Suppressor macrophage (primary cell): ENCODE data around the gene NCCRP1.
"Not testable (repeated sequence)": the region's sequence is repeated elsewhere in the genome, so short reads cannot be mapped to it uniquely, and the experiment has no call there.

ENCODE experiments used
- DNase-seq, 4 experiments: peaks; one replicate each; pipeline ENCODE4 v3.0.0-alpha.2; 2020 to 2022

NCCRP1 gene

GRCh38 chr19:39209196-39209595, 12.4 kb downstream of the NCCRP1 start:
- no peak for DNase-seq

DNA sequence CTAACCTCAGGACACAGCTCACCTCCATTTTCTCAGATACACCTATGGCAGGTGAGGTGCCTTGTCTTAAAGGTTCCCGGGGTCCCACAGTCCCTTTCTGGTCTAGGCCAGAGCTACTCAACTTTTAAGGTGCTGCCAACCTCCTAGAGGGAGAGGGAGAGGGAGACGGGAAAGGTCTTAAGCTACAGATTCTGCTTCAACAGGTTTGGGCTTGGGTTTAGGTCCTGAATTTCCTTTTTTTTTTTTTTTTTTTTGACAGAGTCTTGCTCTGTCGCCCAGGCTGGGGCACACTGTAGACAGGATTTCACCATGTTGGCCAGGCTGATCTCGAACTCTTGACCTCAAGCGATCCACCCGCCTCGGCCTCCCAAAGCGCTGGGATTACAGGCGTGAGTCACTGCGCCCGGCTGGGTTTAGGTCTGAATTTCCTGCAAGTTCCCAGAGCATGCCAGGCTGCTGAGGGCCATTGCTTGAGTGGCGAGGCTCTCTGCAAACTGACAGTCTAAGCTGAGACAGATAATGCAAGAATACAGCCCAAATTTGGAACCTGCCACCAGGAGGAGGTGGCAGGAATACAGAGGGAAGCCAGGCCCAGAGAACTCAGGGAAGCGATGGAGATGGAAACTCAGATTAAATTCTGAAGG, 15.1 kb downstream of the NCCRP1 start:
- no peak for DNase-seq

DNA sequence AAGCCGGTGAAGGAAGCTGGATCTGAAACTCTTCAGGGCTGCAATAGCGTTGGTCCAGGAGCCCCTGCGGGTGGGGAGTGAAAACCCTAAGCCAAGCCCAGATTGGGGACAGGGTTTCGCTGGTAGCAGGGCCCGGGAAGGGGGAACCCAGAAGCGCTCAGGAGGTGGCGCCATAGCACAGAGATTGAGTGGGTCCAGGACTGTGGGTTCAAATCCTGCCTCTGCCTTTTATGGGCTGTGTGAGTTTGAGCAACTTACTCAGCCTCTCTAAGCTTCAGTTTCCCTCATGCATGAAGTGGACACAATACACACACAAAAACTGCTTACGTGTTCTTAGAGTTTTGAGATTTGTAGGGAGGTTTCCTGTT, 15.6 kb downstream of the NCCRP1 start:
- DNase-seq, result peak; percentile 37 to 66 (median 53)

- not testable (repeated sequence) for DNase-seq
Observed at GRCh38 chr19:39215323-39215722, 18.6 kb downstream of the NCCRP1 start.

DNA sequence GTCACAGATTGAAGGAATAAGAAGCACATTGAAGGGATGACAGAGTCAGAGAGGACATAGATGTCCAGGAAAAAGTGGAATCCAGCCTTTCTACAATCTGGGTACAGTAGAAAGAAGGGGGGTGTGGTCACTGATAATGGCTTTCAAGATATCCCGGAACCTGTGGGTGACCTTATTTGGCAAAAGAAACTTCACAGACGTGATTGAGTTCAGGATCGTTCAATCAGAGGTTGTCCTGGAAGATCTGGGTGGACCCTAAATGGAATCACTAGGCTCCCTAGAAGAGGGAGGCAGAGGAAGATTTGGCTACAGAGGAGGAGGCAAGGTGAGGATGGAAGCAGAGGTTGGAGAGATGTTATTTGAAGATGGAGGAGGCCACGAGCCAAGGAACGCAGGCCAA, 20.3 kb downstream of the NCCRP1 start:
- DNase-seq, result no peak

DNA sequence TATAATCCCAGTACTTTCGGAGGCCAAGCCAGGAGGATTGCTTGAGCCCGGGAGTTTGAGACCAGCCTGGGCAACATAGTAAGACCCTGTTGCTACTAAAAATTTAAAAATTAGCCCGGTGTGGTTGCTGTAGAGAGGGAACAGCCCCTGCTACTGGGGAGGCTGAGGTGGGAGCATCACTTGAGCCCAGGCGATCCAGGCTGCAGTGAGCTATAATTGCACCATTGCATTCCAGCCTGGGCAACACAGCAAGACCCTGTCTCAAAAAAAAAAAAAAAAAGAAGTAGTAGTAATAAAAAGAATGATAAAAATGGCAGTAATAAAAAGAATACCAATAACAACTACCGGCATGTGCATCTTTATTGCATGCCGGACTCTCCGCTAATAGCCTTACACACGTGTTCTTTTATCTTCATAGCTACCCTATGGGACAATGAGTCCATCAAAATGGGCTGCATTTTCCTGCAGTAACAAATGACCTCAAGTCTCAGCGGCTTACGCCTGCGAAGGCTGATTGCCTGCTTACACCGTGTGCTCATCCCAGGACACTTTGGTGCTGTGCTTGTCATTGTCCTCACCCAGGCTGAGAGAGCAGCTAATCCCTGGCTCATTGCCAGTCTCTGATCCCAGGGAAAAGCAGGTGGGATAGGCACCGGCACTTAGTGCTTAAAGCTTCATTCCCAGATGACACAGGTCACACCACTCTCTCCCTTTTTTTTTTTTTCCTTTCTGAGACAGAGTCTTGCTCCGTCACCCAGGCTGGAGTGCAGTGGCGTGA, 21.7 kb downstream of the NCCRP1 start:
- no peak for DNase-seq

GRCh38 chr19:39219108-39219507, 22.3 kb downstream of the NCCRP1 start:
- not testable (repeated sequence) for DNase-seq

- peak in 3 of 4 experiments; percentile 17 to 48 (median 37) for DNase-seq
Observed at GRCh38 chr19:39223703-39224279, 27.0 kb downstream of the NCCRP1 start.

GRCh38 chr19:39224910-39225309, 28.1 kb downstream of the NCCRP1 start:
- peak in 1 of 4 experiments; percentile 7 for DNase-seq

- DNase-seq, result no peak
Observed at GRCh38 chr19:39230096-39230764, 33.5 kb downstream of the NCCRP1 start.

- DNase-seq, result no peak
Observed at GRCh38 chr19:39232708-39233107, 35.9 kb downstream of the NCCRP1 start.

DNA sequence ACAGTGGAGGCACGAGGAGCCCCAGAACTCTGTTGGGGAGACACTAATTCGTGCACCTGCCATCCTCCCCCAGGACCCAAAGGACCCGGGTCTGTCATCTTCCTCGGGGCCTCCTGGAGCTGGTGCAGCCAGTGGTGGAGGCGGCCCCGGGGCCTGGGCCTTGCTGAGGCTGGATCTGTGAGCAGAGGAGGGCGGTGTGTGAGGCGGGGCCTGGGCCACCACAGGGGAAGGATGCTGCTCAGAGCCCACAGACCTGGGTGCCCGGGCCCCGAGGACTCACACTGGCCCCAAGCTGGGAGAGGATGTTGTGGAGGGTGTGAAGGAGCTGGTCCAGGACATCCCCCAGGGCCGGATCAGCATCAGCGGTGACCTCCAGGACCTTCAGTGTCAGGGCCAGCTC, 39.8 kb downstream of the NCCRP1 start:
- no peak for DNase-seq

- DNase-seq, result peak in 1 of 4 experiments; percentile 23
Observed at GRCh38 chr19:39237200-39238184, 40.7 kb downstream of the NCCRP1 start.

GRCh38 chr19:39238209-39238608, 41.4 kb downstream of the NCCRP1 start:
- DNase-seq, result no peak

DNA sequence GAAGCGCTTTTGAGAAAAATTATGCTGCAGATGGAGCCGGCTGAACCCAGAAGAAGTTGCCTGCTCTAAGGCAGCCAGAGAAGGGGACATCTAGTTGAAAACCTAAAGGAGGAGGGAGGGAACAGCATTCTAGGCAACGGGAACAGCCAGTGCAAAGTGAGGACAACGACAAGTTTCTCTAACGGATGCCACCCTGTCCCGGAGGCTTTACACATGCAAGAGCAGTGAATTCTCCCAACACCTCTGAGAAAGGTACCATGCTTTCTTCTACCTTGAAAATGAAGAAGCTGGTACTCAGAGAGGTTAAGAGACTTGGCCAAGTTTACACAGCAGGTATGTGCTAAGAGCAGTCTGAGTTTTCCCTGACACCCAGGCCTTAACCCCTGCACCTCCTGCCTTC, 42.2 kb downstream of the NCCRP1 start:
- no peak for DNase-seq

- DNase-seq, result no peak
Observed at GRCh38 chr19:39240421-39240820, 43.7 kb downstream of the NCCRP1 start.

GRCh38 chr19:39243741-39244140, 47.0 kb downstream of the NCCRP1 start:
- DNase-seq, result not testable (repeated sequence)

- DNase-seq, result not testable (repeated sequence)
Observed at GRCh38 chr19:39244410-39245100, 47.8 kb downstream of the NCCRP1 start, which contains the start of gene IFNL3. IFNL3 (minus strand) TSS chr19:39245006; CDS start chr19:39244967, 39 bp downstream.

DNA sequence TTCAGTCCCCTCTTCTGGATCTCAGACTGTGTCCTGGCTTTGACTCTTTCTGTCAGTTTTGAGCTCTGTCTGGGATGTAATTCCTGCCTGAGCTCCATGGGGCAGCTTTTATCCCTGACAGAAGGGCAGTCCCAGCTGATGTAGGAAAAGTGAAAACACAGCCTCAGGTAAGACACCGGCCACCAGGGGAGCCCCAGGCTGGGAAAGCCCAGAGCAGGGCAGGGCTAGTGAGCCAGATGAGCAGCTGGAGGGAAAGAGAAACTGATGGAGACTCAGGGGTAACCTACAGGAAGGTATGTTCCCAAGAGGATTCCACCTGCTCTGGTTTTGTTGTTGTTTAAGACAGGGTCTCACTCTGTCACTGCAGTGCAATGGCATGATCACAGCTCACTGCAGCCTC, 48.4 kb downstream of the NCCRP1 start:
- not testable (repeated sequence) for DNase-seq

DNA sequence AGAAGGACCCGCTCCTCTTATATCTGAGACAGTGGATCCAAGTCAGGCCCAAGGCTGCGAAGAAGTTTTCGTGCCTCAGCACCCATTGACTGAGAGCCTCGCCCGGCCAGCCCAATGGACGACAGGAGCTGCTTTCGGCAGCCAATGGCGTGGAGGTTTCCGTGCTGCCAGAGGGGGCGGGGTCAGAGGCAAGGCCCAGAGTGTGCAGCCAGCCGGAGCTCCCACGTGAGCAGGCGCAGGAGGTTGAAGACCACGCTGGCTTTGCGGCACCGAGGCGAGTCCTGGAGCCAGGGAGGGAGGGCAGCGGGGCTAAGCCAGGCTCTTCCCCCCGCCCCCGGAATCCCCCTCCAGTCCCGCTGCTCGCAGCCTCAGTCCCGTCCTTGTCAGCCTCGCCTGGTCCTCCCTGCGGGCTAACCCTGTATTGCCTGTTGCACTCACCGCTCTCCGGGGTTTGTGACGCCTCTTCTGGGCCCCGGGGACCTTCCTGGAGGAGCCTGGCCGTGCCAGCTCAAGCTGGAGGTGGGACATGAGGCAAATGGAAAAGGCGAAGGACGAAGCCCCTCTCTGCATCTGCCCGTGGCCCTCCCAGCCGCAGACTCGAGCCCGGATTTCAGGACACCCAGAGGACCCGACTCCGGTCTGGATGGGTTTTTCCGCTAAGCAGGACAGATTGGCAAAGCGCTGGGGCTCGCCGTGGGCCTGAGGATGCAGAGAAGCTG, 50.3 kb downstream of the NCCRP1 start:
- no peak for DNase-seq
